OCI-LY3 (cell line): ENCODE data around the gene TMEM242.

Experiments
- CTCF ChIP-seq: fragments of 200-600, 300-600 bp; sonication (generic); IDR thresholded peaks from 2 replicates; pipeline ENCODE4 v1.5.1; 2014; ENCODE audit warnings: antibody characterized with exemption, low read length, low read depth
- EZH2phosphoT487 ChIP-seq: fragments of 200-600 bp; shearing (Covaris generic); IDR thresholded peaks from 2 replicates; pipeline ENCODE4 v1.6.1; 2018; ENCODE audit warnings: antibody characterized with exemption, mixed run types, low read depth

- TF ChIP-seq CTCF: no peak
- TF ChIP-seq EZH2phosphoT487: no peak
Measured at GRCh38 chr6:157268396-157268795, 54.9 kb downstream of the TMEM242 start.
